MM.1S (cell line): Measurements from ENCODE around the gene PLSCR4.

Source experiments
- DNase-seq: peaks from one replicate; pipeline ENCODE4 v3.0.0-alpha.2; 2015
- H2AFZ ChIP-seq: fragments of 300-600 bp; sonication (generic); 2 replicates; pipeline ENCODE4 v1.6.0; 2016; ENCODE audit warnings: antibody characterized with exemption, low read length
- H3F3A ChIP-seq: fragments of 300-600 bp; sonication (generic); 2 replicates; pipeline ENCODE4 v1.6.1; 2016; ENCODE audit warnings: mild to moderate bottlenecking, antibody characterized with exemption, low read length, moderate library complexity, mixed read lengths; ENCODE audit not compliant: insufficient read depth
- H3K27ac ChIP-seq: fragments of 300-600 bp; sonication (generic); 2 replicates; pipeline ENCODE4 v1.5.1; 2016; ENCODE audit warnings: mild to moderate bottlenecking, low read length
- H3K27me3 ChIP-seq: fragments of 300-600 bp; sonication (generic); replicated peaks from 2 replicates; pipeline ENCODE4 v1.6.0; 2016; ENCODE audit warnings: low read length; ENCODE audit not compliant: insufficient read depth
- H3K36me3 ChIP-seq: fragments of 300-600 bp; sonication (generic); replicated peaks from 2 replicates; pipeline ENCODE4 v1.6.1; 2016; ENCODE audit warnings: mild to moderate bottlenecking, low read length, mixed read lengths; ENCODE audit not compliant: insufficient read depth
- H3K4me1 ChIP-seq: fragments of 300-600 bp; sonication (generic); 2 replicates; pipeline ENCODE4 v1.6.1; 2016; ENCODE audit warnings: low read length, mixed read lengths
- H3K4me2 ChIP-seq: fragments of 300-600 bp; sonication (generic); 2 replicates; pipeline ENCODE4 v1.6.0; 2016; ENCODE audit warnings: low read depth, low read length
- H3K4me3 ChIP-seq: fragments of 300-600 bp; sonication (generic); 2 replicates; pipeline ENCODE4 v1.5.1; 2016; ENCODE audit warnings: low read length, mixed read lengths
- H3K79me2 ChIP-seq: fragments of 300-600 bp; sonication (generic); 2 replicates; pipeline ENCODE4 v1.6.1; 2016; ENCODE audit warnings: mixed run types, low read length, mixed read lengths
- H3K9ac ChIP-seq: fragments of 300-600 bp; sonication (generic); 2 replicates; pipeline ENCODE4 v1.6.1; 2016; ENCODE audit warnings: low read length, mixed read lengths
- H3K9me2 ChIP-seq: fragments of 300-600 bp; sonication (generic); replicated peaks from 2 replicates; pipeline ENCODE4 v1.6.1; 2016; ENCODE audit warnings: mild to moderate bottlenecking, low read length, mixed read lengths; ENCODE audit not compliant: insufficient read depth
- H3K9me3 ChIP-seq: fragments of 300-600 bp; sonication (generic); replicated peaks from 2 replicates; pipeline ENCODE4 v1.6.1; 2016; ENCODE audit warnings: mild to moderate bottlenecking, low read length, mixed read lengths; ENCODE audit not compliant: insufficient read depth
- H4K20me1 ChIP-seq: fragments of 300-600 bp; sonication (generic); 2 replicates; pipeline ENCODE4 v1.6.1; 2016; ENCODE audit warnings: mild to moderate bottlenecking, low read length, moderate library complexity, mixed read lengths; ENCODE audit not compliant: insufficient read depth
- EZH2 ChIP-seq: fragments of 300-600 bp; sonication (generic); optimal IDR thresholded peaks from 2 replicates; pipeline ENCODE3; 2017; ENCODE audit warnings: low read depth, mild to moderate bottlenecking, antibody characterized with exemption, low read length, mixed read lengths
- EZH2phosphoT487 ChIP-seq: fragments of 300-600 bp; sonication (generic); IDR thresholded peaks from 2 replicates; pipeline ENCODE4 v1.6.1; 2018; ENCODE audit warnings: antibody characterized with exemption, low read length
- TF ChIP-seq, protein P1 (sequence below): fragments of 300-600 bp; sonication (generic); IDR thresholded peaks from 2 replicates; pipeline ENCODE4 v1.5.1; 2016; ENCODE audit warnings: antibody characterized with exemption, low read length, mixed read lengths

Gene PLSCR4

DNA sequence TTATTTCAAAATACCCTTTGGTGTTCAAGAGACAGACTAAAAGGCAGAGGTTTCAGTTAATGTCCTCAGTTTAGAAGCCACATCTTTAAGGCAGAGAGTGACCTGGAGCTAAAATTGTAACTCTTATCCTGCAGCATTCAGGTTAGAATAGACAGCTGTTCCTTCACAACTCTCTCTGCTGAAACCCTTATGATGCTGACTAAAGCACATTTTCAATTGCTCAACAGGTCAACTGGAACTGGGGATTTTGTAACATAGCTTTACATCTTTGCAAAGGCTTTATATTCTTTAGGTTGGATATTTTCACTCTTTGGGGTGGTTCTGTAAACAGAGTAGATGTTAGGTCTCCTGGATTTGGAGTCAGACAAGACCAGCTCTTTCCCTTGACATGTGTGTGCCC, 20.3 kb upstream of the PLSCR4 start:
- Histone ChIP-seq H3K4me3 (no peak overlapping the region), H4K20me1 (no peaks in the 10 kb centered on the region), H2AFZ (no peak overlapping the region), H3K4me2 (no peak overlapping the region), H3K9me3 (no peaks in the 10 kb centered on the region), H3K79me2 (no peaks in the 10 kb centered on the region), H3K27ac (no peak overlapping the region), H3K9ac (no peak overlapping the region), H3K36me3 (no peaks in the 10 kb centered on the region), H3K9me2 (no peaks in the 10 kb centered on the region), H3K4me1 (no peaks in the 10 kb centered on the region), H3K27me3 (no peaks in the 10 kb centered on the region), H3F3A (no peaks in the 10 kb centered on the region)
- no peak for TF ChIP-seq EZH2phosphoT487
- TF ChIP-seq, protein P1, sequence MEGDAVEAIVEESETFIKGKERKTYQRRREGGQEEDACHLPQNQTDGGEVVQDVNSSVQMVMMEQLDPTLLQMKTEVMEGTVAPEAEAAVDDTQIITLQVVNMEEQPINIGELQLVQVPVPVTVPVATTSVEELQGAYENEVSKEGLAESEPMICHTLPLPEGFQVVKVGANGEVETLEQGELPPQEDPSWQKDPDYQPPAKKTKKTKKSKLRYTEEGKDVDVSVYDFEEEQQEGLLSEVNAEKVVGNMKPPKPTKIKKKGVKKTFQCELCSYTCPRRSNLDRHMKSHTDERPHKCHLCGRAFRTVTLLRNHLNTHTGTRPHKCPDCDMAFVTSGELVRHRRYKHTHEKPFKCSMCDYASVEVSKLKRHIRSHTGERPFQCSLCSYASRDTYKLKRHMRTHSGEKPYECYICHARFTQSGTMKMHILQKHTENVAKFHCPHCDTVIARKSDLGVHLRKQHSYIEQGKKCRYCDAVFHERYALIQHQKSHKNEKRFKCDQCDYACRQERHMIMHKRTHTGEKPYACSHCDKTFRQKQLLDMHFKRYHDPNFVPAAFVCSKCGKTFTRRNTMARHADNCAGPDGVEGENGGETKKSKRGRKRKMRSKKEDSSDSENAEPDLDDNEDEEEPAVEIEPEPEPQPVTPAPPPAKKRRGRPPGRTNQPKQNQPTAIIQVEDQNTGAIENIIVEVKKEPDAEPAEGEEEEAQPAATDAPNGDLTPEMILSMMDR, result no peak
- TF ChIP-seq EZH2, result no peak
- DNase-seq, result peak; percentile 11

DNA sequence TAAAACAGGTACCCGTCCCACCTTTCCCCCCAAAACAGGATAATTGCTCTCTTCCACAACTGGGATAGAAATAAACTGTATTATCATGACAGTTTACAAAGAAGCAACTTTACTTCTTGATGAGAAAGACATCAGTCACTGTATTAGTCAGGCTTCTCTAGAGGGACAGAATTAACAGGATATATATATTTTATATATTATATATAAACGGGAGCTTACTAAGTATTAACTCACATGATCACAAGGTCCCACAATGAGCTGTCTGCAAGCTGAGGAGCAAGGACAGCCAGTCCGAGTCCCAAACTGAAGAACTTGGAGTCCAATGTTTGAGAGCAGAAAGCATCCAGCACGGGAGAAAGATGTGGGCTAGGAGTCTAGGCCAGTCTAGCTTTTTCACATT, 18.4 kb upstream of the PLSCR4 start:
- Histone ChIP-seq H3K4me1 (no peaks in the 10 kb centered on the region), H3K4me3 (no peak overlapping the region), H3K36me3 (no peaks in the 10 kb centered on the region), H3K9ac (no peak overlapping the region), H3K79me2 (no peaks in the 10 kb centered on the region), H3K27ac (no peak overlapping the region), H2AFZ (no peak overlapping the region), H3K27me3 (no peaks in the 10 kb centered on the region), H3F3A (no peaks in the 10 kb centered on the region), H3K4me2 (no peak overlapping the region), H3K9me2 (no peaks in the 10 kb centered on the region), H4K20me1 (no peaks in the 10 kb centered on the region), H3K9me3 (no peaks in the 10 kb centered on the region)
- no peak for DNase-seq
- TF ChIP-seq, protein P1, result no peak
- no peak for TF ChIP-seq EZH2phosphoT487
- TF ChIP-seq EZH2, result no peak

DNA sequence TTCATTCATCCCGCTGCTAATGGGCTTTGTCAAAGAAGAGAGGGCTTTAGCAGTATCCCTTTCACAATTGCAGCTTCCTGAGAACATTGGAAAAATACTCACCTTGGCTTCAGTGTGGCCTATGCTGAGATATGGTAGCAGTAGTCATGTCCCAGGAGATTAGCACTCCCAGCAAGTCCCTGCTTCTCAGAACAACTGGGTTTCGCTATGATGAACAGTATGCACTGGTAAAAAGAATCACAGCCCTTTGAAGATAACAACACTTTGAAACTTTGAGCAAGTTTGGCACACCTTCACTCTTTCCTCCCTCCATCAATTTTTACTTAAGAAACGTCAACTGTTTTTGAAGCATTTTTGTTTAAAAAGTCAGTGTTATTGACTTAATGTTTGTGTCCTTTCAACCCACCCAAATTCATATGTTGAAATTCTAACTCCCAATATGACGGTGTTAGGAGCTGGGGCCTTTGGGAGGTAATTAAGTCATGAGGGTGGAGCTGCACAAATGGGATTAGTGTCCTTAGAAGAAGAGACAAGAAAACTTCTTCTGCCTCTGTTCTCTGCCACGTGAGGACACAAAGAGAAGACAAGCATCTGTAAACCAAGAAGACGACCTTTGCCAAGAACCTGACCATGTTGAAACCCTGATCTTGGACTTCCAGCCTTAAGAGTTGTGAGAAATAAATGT, 17.8 kb upstream of the PLSCR4 start:
- Histone ChIP-seq H4K20me1 (no peaks in the 10 kb centered on the region), H3K9me3 (no peaks in the 10 kb centered on the region), H3K4me3 (no peak overlapping the region), H3K27ac (no peak overlapping the region), H3K79me2 (no peaks in the 10 kb centered on the region), H3K27me3 (no peaks in the 10 kb centered on the region), H3F3A (no peaks in the 10 kb centered on the region), H3K9ac (no peak overlapping the region), H3K9me2 (no peaks in the 10 kb centered on the region), H2AFZ (no peak overlapping the region), H3K36me3 (no peaks in the 10 kb centered on the region), H3K4me2 (no peak overlapping the region), H3K4me1 (no peaks in the 10 kb centered on the region)
- no peak for TF ChIP-seq EZH2phosphoT487
- TF ChIP-seq, protein P1, result no peak
- TF ChIP-seq EZH2, result no peak
- no peak for DNase-seq
